CD4-positive, alpha-beta T cell treated with Interleukin-17A for 4 hours (primary cell): ENCODE measurements around the gene DIO3.

Experiments used
- DNase-seq: peaks from one replicate; pipeline ENCODE4 v3.0.0-alpha.2; 2020; ENCODE audit warnings: mixed read lengths

The DIO3 gene

DNA sequence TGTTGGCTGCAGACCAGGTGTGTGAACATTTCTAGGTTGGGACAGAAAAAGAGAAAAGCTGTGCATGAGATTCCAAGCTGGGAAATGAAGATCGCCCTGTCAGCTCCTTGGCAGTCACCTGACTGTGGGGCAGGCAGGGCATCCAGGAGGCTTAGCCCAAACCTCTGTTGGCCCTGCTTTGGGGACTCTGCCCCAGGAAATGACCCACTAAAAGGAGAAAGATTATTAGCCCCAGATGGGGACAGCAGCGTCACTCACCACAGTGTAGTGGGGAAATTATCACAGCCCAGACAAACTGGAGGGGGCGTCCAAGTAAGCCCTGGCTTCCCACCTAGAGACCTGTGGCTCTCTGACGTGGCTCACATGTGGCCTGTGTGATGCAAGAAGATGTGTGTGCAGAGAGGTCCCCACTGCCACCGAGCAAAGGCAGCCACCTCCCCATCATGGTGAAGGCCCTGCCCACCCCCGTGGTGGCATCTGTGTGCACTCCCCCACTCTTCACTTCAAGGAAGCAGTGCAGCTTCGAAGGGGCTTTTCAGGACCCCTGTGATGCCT lies 39.1 kb downstream of the DIO3 start:
- DNase-seq: no peak

DNA sequence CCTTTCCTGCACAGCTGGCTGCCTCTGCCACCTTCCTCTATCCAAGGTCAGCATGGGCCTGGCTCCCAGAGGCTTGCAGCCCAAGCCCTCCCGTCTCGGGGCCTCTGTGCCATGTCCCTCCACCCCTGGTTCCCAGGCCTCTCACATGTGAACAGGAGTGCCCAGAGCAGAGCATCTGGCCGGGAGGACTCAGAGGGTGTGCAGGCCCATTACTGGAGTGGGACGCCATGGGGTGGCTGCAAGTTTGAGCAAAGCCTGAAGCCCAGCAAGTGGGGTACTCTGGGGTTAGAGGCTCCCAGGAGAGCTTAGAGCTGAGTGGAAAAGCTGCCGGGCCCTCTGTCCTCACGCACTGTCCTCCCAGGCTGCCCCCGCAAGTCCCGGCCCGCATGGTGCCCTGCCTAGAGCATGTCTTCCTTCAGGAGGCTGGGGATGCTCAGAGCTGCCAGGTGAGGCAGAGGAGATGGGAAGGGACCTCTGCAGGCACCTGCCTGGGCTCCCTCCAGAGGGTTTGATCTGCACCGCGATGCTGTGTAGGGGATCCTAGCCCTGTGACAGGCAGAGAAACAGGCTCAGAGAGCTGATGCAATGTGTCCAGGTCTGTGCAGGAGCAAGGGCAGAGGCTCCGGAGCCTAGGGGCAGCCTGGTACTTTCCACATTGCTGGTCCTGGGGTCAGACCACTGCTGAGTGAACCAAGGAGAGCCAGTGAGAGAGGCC lies 39.8 kb downstream of the DIO3 start:
- no peak for DNase-seq

DNA sequence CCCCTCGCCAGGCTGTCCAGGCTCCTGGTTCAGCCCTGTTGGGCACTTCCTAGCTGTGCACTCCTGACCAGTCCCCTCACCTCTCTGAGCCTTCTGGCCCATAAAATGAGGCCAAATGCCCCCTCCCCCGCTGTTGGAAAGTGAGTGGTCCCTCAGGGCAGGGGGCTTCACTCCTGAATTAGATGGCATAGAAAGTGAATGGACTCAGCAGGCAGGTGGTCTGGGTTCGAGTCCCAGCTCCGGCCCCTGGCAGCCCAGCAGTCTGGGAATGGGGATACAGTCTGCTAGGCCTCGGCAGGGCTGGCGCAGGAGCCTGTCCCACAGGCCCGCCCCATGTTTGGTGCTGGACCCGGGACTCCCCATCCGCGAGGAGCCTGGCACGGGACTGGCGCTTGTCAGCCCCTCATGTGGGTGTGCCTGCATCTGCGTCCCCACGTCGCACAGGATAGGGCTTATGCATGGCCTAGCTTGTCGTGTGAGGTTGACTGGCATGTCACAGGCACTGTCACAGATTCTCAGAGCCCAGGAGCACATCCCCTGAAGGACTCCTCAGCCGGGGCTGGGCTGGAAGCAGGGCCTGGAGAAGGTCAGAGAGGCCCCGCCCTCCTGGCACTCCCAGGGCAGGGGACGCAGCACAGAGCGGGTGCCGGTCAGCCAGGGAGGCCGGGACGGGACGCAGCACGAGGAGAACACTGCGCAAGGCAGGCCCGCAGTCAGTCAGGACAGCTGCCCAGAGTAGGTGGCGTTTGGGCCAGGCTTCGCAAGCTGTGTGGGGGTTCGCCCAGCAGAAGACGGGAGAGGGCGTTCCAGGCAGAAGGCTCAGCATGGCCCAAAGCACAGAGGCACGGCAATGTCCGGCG lies 40.5 kb downstream of the DIO3 start:
- no peak for DNase-seq

DNA sequence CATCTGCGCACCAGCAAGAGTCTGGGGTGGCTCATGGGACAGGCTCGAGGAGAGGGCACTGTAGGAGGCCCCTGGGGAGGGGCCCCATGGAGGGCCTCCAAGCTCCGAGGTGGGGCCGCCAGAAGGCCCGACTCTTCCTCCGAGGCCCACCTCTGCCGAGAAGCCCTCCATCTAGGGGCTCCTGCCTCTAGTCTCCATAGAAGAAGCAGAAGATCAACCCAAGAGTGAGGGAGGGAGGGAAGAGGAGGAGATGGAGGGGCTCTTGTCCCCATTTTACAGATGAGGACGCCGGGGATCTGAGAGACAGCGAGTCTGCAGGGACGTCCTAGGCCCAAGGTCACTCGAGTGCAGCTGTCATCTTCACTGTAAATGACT lies 41.2 kb downstream of the DIO3 start:
- DNase-seq: no peak

DNA sequence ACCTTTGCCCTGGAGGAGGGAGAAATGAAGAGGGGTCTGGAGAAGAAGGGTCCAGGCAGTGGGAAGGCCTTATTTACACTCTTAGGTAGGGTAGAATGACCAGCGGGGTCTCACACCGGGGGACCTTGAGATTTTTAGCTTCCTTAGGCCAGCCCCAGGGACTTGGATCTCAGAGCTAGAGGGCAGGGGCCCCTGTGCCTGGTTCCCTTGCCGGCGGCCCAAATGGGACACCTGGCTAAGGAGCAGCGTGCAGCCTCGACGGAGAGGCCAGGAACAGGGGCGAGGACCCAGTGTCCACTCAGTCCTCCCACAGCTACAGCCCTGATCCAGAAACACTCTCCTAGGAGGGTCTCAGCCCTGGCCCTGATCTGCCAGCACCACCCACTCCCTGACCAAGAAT lies 41.8 kb downstream of the DIO3 start:
- DNase-seq: no peak

DNA sequence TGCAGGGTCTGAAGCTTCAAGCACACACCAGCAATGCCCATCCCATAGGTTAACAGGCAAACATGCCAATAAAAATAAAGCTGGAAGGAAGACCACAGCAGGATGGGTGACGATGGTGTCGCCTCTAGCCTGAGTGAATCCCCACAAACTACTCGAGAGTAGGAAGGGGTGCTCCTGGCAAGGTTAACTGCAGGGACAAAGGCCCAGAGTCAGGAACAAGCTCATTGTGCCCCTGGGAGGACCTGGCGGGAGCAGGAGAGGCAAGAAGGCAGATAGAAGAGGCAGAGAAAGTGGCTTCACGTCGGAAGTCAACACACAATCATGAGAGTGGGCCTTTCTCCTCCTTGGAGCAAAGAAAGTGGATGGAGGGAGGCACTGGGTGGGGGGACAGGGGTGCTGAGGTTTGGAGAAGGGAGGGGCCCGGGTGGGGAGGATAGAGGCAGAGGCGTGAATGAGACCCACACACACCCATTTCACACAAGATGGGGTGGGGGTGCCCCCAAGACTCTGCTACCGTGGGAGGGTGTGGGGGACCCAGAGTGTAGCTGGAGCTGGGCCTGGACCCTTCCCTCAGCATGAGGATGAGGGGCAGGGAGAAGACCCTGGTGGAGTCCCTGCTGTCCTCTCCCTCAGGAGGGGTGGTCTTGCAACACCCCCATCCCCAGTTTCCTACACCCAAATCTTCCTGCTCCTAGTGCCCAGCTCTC lies 43.1 kb downstream of the DIO3 start:
- DNase-seq: no peak

DNA sequence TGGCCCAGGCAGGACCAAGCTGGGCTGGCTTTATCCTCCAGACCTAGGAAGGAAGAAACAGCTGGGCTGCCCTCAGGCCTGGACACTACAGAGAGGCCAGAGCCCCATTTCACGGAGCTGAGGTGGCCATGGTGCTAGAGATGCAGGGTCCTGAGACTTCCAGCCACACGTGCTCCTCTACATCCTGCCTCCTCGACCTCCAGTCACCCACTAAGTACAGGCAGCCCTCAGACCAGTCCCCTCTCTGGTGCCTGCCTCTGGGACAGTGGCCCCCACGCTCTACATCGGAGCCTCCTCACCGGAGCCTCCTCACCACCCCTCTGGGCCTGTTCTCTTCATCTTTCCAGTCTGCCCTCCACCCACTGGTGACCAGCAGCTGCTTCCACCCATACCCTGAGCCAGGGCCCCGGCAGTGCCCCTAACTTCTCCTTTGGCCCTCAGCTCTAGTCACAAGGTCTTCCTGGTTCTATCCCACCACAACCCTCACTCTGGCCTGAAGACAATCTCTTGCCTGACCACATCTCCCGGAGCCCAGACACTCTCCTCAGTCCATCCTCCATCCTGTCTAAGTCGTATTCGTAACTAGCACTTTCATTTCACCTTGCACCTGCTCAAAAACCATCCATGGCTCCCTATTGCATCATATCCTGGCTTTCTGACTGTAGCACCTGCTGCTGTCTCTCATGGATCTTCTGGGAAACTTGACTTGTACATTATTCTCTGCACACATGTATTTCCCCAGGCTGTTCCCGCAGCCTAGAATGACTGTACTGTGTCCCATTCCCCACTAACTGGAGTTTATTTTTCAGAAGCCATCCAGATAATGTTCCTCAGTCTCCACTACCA lies 43.9 kb downstream of the DIO3 start:
- no peak for DNase-seq

DNA sequence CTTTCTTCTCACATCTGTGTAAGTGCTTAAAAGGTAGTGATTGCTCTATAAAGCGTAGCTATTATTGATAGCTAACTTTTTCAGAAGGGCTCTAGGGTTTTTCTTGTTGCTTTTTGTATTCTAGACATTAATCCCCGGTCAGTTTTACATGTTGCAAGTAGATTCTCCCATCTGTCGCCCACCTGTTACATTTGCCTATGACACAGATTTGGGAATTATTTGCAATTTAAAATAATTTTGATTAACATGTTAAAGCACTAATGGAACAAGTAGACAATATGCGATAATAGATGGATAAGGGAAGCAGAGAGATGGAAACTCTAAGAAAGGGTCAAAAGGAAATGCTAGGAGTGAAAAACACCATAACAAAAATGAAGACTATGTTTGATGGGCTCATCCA lies 44.5 kb downstream of the DIO3 start:
- DNase-seq: no peak
